Stimulated activated CD8-positive, alpha-beta memory T cell treated with anti-CD3 and anti-CD28 coated beads, Interleukin-7, amount 100 ng/mL, for 1 hour (primary cell): ENCODE data around the gene GALNT2.

Source experiments
- DNase-seq, 2 donors: peaks; one replicate each; pipeline ENCODE4 v3.0.0-alpha.2; 2020; ENCODE audit warnings: low read depth in 2 of 2

GALNT2 gene

GRCh38 chr1:230090194-230090711 is 23.2 kb downstream of the GALNT2 start:
- DNase-seq: no peak

DNA sequence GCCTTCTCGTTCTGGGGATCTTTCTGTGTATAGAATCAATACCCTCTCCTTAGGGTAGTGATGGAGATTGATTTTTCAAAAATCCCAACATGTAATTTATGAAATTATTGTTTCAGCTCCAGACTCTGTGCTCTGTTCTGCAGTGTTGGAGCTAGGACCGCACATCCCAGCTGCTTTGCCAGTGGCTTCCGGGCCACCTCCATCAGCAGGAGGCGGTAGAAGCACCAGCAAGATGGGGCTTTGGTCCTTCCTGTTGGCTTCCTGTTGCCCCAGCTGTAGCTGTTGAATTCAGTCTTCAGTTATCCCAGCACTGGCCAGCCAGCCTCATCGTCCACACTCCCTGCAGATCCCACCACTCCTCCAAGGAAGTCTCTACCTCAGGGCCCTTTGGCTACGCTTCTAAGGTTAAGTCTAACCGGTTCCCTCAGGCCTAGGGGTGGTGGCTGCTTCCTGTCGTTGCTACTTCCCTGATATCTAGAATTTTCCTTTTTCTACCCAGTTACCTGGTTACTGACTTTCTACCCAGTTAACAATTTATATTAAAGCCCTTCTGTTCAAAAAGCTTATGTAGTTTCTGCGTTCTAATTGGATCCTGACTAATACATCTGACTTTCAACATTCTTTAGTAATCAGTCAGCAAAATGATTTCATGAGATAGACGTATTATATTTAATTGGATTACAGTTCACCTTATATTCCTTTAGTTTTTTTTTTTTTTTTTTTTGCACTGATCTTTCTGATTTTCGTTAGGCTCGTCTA is 24.6 kb downstream of the GALNT2 start:
- no peak for DNase-seq

- no peak for DNase-seq
These were observed 27.7 kb downstream of the GALNT2 start for GRCh38 chr1:230094746-230095145.

DNA sequence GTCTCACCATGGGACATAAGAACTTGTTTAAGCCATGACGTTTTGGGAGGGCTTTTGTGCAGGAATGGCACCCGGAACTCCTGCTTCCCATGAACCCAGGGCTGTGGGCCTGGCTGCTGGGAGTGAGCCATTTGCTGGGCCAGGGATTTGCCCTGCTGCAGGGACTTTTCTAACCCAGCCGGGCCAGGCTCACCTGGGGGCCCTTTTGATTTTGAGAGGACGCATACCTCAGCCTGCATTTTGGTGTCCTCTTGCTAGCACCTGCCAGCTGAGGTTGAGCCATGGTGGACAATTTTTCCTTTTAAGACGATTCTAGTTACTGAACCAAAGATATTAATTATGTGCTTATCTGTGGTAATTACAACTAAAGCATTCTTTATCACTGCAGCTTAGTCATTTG is 28.9 kb downstream of the GALNT2 start:
- DNase-seq: no peak

GRCh38 chr1:230097370-230097769 is 30.3 kb downstream of the GALNT2 start:
- DNase-seq: no peak

- DNase-seq: no peak
These were observed 31.7 kb downstream of the GALNT2 start for GRCh38 chr1:230098723-230099122.

DNA sequence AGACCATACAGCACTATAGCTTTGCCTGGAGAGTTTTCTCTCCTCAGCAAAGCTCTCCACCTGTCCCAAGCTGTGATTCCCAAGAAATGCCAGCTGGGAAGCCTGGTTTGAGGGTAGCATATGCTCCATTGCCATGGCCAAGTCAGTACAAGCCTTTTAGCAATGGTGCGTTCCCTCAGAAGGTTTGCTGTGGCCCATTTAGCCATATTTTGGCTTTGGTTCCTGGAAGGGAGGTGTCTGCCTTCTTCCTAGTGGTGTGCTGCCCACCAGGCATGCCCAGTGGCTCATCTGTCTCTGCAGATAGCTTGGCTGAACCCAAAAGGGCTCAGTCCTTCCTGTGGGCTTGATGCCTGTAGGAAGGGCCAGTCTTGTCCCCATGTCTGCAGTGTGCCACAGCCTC is 32.4 kb downstream of the GALNT2 start:
- no peak for DNase-seq

DNA sequence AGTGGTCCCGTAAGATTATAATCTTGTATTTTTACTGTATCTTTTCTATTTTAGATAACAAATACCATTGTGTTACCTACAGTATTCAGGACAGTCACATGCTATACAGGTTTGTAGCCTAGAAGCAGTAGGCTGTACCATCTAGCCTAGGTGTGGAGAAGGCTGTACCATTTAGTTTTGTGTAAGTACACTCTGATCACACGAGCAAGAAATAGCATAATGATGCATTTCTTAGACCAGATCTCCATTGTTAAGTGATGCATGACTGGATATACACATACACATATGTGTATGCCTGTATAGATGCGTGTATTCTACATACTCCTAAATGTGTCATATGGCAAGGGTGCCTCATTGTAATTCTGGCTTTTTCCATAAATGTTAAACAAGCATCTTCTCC is 33.9 kb downstream of the GALNT2 start:
- DNase-seq: no peak

GRCh38 chr1:230101556-230101955 is 34.5 kb downstream of the GALNT2 start:
- DNase-seq: no peak

DNA sequence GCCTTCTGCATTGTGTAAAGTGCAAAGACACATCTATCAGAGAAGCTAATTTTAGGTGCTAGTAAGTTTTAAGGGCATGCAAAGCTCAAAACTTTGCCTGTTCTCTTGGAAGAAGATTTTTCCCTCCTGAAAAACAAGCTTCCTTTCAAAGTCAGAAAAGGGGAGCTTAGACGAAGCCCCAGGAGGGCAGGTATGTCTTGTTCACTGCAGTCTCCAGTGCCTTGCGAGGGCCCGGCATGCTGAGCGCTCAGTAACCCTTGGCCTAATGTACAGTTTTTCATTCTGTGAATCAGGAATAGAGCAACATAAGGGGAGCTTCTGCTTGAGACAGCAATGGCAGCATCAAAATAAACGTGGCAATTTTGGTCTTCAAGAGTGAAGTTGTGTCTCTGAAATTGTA is 35.0 kb downstream of the GALNT2 start:
- no peak for DNase-seq

GRCh38 chr1:230102472-230102871 is 35.4 kb downstream of the GALNT2 start:
- DNase-seq: no peak

GRCh38 chr1:230103306-230104173 is 36.5 kb downstream of the GALNT2 start:
- DNase-seq: no peak

GRCh38 chr1:230104395-230105244 is 37.6 kb downstream of the GALNT2 start:
- peak in 1 of 2 donors; percentile 23 for DNase-seq

DNA sequence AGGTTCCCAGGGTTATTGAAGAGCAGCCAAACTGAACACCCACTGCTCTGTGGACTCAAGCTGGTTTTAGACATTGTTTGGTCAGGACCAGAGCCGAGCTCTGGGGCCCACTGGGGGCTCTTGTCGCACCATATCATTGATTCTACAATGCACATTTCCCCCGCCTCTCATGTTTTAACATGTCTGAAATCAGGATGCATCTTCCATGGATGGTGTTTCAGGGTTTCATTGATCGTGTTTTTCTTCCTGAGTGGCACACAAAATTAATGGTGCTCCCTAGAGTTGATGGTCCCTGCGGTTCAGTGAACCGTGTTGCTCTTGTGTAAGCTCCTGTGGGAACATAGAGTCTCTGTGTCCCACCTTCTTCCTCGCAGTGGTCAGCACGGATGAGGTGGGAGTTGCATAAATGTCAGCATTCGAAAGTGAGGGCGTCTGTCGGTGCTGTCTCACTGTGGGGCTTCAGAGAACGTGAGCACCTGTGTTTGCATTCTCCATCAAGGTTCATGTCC is 38.3 kb downstream of the GALNT2 start:
- DNase-seq: no peak

- no peak for DNase-seq
These were observed 39.0 kb downstream of the GALNT2 start for GRCh38 chr1:230105754-230106625.

GRCh38 chr1:230107941-230108340 is 40.9 kb downstream of the GALNT2 start:
- no peak for DNase-seq

GRCh38 chr1:230108580-230108979 is 41.5 kb downstream of the GALNT2 start:
- DNase-seq: no peak

DNA sequence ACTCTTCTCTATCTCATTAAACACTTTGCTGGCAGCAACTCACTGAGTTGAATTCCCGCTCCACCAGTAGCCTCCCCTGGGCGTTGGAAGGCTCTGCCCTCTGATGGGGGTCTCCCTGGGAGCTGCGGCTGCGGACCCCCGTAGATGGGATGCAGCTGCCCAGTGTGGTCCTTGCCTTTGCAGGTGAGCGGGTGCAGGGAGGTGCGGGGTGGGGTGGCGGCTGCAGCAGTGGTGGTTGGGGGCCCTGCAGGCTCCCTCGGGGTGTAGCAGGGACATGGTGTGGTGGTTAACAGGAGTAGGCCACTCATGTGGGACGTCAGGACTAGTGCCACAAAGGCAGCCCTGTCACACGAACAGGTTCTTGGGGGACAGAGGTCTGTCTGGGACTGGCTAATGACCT is 42.0 kb downstream of the GALNT2 start:
- DNase-seq: no peak

DNA sequence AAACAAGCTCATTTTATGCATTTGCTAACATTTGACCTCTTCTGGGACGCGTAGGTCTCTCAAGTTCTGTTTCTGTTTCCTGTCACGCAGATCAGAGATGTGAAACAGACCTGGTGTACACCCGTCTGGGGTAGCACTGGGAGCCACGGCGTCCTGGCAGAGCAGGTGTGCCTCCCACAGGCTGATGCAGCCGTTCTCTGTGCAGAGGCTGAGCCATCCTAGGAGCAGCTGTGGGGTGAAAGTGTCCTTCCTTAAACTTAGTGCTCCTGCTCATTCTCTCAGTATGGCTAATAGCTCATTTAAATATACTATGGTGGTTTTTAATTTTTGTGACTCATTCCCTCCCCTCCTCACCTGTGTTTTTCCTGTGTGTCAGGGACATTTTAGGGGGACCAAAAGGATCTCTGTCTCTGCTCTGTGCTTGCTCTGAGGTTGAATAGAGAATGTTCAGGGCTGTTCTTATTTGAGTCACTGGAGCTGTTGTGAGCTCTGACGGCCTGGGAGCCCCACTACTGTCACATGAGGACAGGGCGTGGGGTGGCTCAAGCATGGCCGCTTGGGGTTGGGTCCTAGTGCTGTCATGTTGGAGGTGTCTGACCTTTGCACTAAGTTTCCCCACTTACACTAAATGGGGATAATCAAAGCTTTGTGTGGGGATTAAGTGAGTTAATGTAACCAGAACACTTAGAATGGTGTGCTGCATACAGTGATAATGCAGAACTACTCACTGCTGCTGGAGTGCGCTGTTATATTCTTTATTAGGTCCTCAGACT is 43.0 kb downstream of the GALNT2 start:
- no peak for DNase-seq

DNA sequence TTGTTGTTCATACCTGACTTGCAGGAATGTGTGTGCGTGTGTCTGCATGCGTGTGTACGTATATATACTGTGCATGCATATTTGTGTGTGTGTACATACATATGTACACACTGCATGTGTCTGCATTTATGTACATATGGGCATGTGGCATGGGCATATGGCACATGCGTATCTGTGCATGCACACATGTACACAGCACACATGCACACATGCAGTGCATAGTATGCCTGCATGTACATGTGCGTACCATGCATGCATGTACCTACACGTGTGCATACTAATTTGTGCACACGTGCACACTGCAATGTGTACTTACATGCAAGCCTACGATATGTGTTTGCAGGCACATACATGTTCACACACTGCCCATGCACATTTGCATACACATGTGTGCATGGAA is 43.9 kb downstream of the GALNT2 start:
- DNase-seq: no peak
